WTC11 (cell line): ENCODE results near the gene ATP2B2. TPM values are rescaled to one million over a fixed set of nuclear protein-coding genes. Genes with fewer than 3 reads are reported as not detected.

Experiments used
- ATAC-seq: fragments of 200-7000 bp; cut with Tn5 transposase; 2 replicates; pipeline ENCODE4 v1.10.0; 2021; ENCODE audit warnings: mild to moderate bottlenecking, moderate library complexity
- CTCF ChIA-PET: fragments of 300-600 bp; sonication (Branson Sonifier 250); formaldehyde crosslinking; loops from one replicate; lab custom pipeline; 2021; ENCODE audit warnings: antibody characterized with exemption; lab: Charles Lee
- POLR2A ChIA-PET: fragments of 350-600 bp; sonication (Branson Sonifier 250); formaldehyde crosslinking; loops from one replicate; lab custom pipeline; 2021; ENCODE audit warnings: antibody characterized with exemption; lab: Charles Lee
- DNase-seq: peaks from one replicate; pipeline ENCODE4 v3.0.0; 2021; ENCODE audit warnings: low spot score
- H3K27ac Mint-ChIP-seq: 2 replicates; pipeline ENCODE4 v1.8.0; 2021; ENCODE audit warnings: mixed read lengths
- H3K27me3 Mint-ChIP-seq: 2 replicates; pipeline ENCODE4 v1.8.0; 2021; ENCODE audit warnings: low read depth, mild to moderate bottlenecking, moderate library complexity, mixed read lengths
- H3K36me3 Mint-ChIP-seq: 2 replicates; pipeline ENCODE4 v1.8.0; 2021; ENCODE audit warnings: mixed read lengths
- H3K4me1 Mint-ChIP-seq: 2 replicates; pipeline ENCODE4 v1.8.0; 2022; ENCODE audit warnings: mixed read lengths
- H3K4me3 Mint-ChIP-seq: 2 replicates; pipeline ENCODE4 v1.8.0; 2021; ENCODE audit warnings: mild to moderate bottlenecking, moderate library complexity, mixed read lengths
- H3K9me3 Mint-ChIP-seq: 2 replicates; pipeline ENCODE4 v1.8.0; 2021; ENCODE audit warnings: mixed read lengths
- CREM ChIP-seq: sonication (generic); formaldehyde crosslinking; IDR thresholded peaks from 2 replicates; pipeline ENCODE4 v1.8.1; 2022; ENCODE audit warnings: mild to moderate bottlenecking, missing genetic modification reagents, moderate library complexity
- FOXK1 ChIP-seq: sonication (generic); formaldehyde crosslinking; IDR thresholded peaks from 2 replicates; pipeline ENCODE4 v1.8.0; 2022; ENCODE audit warnings: mild to moderate bottlenecking, moderate library complexity, missing genetic modification reagents
- FOXP1 ChIP-seq: sonication (generic); formaldehyde crosslinking; IDR thresholded peaks from 2 replicates; pipeline ENCODE4 v1.8.0; 2022; ENCODE audit warnings: missing genetic modification reagents, mild to moderate bottlenecking, moderate library complexity, borderline replicate concordance
- GRHL2 ChIP-seq: fragments of 250-450 bp; sonication (Bioruptor Pico); IDR thresholded peaks from 2 replicates; pipeline ENCODE4 v1.8.0; 2022; ENCODE audit warnings: mild to moderate bottlenecking, moderate library complexity; ENCODE audit not compliant: insufficient replicate concordance, severe bottlenecking
- NFE2L1 ChIP-seq: sonication (generic); formaldehyde crosslinking; IDR thresholded peaks from 2 replicates; pipeline ENCODE4 v1.8.1; 2023; ENCODE audit warnings: missing genetic modification reagents
- NR3C1 ChIP-seq: sonication (generic); formaldehyde crosslinking; conservative IDR thresholded peaks from 2 replicates; pipeline ENCODE4 v1.8.1; 2023; ENCODE audit warnings: low read depth, mild to moderate bottlenecking, missing genetic modification reagents
- PRRX2 ChIP-seq: fragments of 250-450 bp; sonication (Bioruptor Pico); IDR thresholded peaks from 2 replicates; pipeline ENCODE4 v1.8.0; 2021; ENCODE audit warnings: mild to moderate bottlenecking
- SMAD3 ChIP-seq: sonication (generic); formaldehyde crosslinking; IDR thresholded peaks from 2 replicates; pipeline ENCODE4 v1.8.0; 2022; ENCODE audit warnings: missing genetic modification reagents, mild to moderate bottlenecking, borderline replicate concordance
- SP1 ChIP-seq: sonication (generic); formaldehyde crosslinking; conservative IDR thresholded peaks from 2 replicates; pipeline ENCODE4 v1.8.1; 2022; ENCODE audit warnings: missing genetic modification reagents
- TEAD1 ChIP-seq: sonication (generic); formaldehyde crosslinking; IDR thresholded peaks from 2 replicates; pipeline ENCODE4 v1.8.0; 2022; ENCODE audit warnings: mild to moderate bottlenecking, missing genetic modification reagents
- TP53 ChIP-seq: sonication (generic); formaldehyde crosslinking; IDR thresholded peaks from 2 replicates; pipeline ENCODE4 v1.8.1; 2023; ENCODE audit warnings: mild to moderate bottlenecking, missing genetic modification reagents
- ZNF138 ChIP-seq: sonication (generic); formaldehyde crosslinking; conservative IDR thresholded peaks from 2 replicates; pipeline ENCODE4 v1.8.1; 2022; ENCODE audit warnings: mild to moderate bottlenecking, moderate library complexity, missing genetic modification reagents
- total RNA-seq: library from RNA; stranded (reverse); gene quantifications from 3 replicates; pipeline ENCODE4 v1.2.3, GENCODE V29; 2021
- TF ChIP-seq, protein P1 (sequence below): sonication (generic); formaldehyde crosslinking; IDR thresholded peaks from 2 replicates; pipeline ENCODE4 v1.8.1; 2023; ENCODE audit warnings: mild to moderate bottlenecking, missing genetic modification reagents, moderate library complexity
- TF ChIP-seq, protein P2 (sequence below): sonication (generic); formaldehyde crosslinking; IDR thresholded peaks from 2 replicates; pipeline ENCODE4 v1.8.0; 2022; ENCODE audit warnings: mild to moderate bottlenecking, missing genetic modification reagents
- TF ChIP-seq, protein P3 (sequence below): sonication (generic); formaldehyde crosslinking; IDR thresholded peaks from 2 replicates; pipeline ENCODE4 v1.8.0; 2022; ENCODE audit warnings: mild to moderate bottlenecking, missing genetic modification reagents
- TF ChIP-seq, protein P4 (sequence below): sonication (generic); formaldehyde crosslinking; IDR thresholded peaks from 2 replicates; pipeline ENCODE4 v1.8.1; 2023; ENCODE audit warnings: mild to moderate bottlenecking, missing genetic modification reagents
- TF ChIP-seq, protein P5 (sequence below): sonication (generic); formaldehyde crosslinking; IDR thresholded peaks from 2 replicates; pipeline ENCODE4 v1.8.0; 2022; ENCODE audit warnings: mild to moderate bottlenecking, missing genetic modification reagents
- TF ChIP-seq, protein P6 (sequence below): fragments of 250-450 bp; sonication (Bioruptor Pico); IDR thresholded peaks from 2 replicates; pipeline ENCODE4 v1.9.0; 2021; ENCODE audit warnings: mild to moderate bottlenecking
- TF ChIP-seq, protein P7 (sequence below): sonication (generic); formaldehyde crosslinking; IDR thresholded peaks from 2 replicates; pipeline ENCODE4 v1.8.1; 2022; ENCODE audit warnings: low read depth, mild to moderate bottlenecking, moderate library complexity, missing genetic modification reagents, borderline replicate concordance
- TF ChIP-seq, protein P8 (sequence below): sonication (generic); formaldehyde crosslinking; IDR thresholded peaks from 2 replicates; pipeline ENCODE4 v1.8.0; 2022; ENCODE audit warnings: mild to moderate bottlenecking, missing genetic modification reagents

Gene ATP2B2
- total RNA-seq, 1 experiment from 2014 or later: 0.48 TPM

DNA sequence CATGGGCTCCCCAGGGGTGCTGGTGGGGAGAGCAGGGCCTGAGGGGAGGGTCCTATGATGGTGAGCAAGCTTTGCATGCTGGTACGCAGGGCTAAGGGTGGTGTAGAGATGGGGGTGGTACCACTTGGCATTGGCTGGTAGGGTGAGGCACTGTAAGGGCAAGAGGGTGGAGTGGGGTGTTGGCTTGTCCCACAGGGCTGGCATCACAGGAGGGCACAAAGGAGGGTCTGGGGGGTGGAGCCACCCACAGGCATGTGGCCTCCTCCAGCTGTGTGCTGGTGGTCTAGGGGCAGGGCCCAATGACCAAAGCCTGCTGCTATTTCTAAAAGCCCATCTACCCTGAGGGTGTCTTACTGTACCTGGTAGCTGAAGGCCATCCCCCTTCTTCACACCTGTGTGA, 119.3 kb downstream of the ATP2B2 start:
- peaks cover 10% of the 10 kb centered on the region; the same call in 1 of the 2 replicates for H3K4me1 Mint-ChIP-seq
- no peak for DNase-seq
- no peak overlapping the region for H3K27ac Mint-ChIP-seq
- H3K27me3 Mint-ChIP-seq: peaks cover 11% of the 10 kb centered on the region
- TF ChIP-seq SMAD3: no peak
- TF ChIP-seq TP53 (CRISPR knock-in tag): no peak
- TF ChIP-seq, protein P1, sequence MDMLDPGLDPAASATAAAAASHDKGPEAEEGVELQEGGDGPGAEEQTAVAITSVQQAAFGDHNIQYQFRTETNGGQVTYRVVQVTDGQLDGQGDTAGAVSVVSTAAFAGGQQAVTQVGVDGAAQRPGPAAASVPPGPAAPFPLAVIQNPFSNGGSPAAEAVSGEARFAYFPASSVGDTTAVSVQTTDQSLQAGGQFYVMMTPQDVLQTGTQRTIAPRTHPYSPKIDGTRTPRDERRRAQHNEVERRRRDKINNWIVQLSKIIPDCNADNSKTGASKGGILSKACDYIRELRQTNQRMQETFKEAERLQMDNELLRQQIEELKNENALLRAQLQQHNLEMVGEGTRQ (CRISPR knock-in tag): no peak
- POLR2A ChIA-PET: no interaction called here
- H3K4me3 Mint-ChIP-seq: no peak overlapping the region
- H3K9me3 Mint-ChIP-seq: peaks cover 50% of the 10 kb centered on the region
- H3K36me3 Mint-ChIP-seq: peaks cover 18% of the 10 kb centered on the region
- ATAC-seq: no peak
- CTCF ChIA-PET: no interaction called here

DNA sequence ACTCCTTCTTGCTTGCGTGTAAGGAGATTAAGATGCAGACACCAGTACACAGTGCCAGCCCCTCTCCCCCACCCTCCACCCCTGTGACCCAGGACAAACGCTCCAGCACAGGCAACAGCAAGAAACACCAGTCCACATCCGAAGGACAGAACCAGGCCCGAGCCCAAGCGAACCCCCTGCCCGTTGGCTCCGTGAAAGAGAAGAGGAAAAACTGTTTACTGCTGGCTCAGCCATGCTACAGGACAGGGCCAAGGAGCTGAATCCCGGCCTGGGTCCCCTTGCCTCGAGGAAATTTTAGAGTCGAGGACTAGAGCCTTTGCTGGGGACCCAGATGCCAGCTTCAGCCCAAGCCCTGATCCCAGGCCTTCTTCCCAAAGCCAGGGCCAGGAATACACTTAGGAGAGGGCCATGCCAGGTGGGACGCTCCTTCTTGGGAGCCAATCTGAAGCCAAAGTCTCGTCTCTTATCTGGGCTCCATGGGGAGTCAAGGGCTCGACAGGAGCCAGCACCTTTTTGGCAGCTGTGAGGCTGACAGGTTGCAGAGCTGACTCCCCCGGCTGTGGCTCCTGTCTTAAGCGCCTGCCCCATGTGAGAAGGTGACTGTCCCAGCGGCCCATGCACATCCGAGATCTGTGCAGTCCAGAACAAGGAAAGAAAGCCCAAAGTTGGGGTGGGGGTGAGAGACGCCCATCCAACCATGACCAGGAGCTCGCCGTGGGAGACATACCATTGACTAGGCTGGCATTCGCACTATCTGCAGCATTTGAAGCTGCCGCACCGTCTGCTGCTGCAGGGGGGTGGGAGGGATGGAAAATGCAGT, 120.6 kb downstream of the ATP2B2 start:
- no peak for TF ChIP-seq NFE2L1 (CRISPR knock-in tag)
- TF ChIP-seq, protein P2, sequence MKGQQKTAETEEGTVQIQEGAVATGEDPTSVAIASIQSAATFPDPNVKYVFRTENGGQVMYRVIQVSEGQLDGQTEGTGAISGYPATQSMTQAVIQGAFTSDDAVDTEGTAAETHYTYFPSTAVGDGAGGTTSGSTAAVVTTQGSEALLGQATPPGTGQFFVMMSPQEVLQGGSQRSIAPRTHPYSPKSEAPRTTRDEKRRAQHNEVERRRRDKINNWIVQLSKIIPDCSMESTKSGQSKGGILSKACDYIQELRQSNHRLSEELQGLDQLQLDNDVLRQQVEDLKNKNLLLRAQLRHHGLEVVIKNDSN: no peak
- TF ChIP-seq GRHL2 (CRISPR knock-in tag): no peak
- no peak for TF ChIP-seq ZNF138 (CRISPR knock-in tag)
- TF ChIP-seq, protein P3, sequence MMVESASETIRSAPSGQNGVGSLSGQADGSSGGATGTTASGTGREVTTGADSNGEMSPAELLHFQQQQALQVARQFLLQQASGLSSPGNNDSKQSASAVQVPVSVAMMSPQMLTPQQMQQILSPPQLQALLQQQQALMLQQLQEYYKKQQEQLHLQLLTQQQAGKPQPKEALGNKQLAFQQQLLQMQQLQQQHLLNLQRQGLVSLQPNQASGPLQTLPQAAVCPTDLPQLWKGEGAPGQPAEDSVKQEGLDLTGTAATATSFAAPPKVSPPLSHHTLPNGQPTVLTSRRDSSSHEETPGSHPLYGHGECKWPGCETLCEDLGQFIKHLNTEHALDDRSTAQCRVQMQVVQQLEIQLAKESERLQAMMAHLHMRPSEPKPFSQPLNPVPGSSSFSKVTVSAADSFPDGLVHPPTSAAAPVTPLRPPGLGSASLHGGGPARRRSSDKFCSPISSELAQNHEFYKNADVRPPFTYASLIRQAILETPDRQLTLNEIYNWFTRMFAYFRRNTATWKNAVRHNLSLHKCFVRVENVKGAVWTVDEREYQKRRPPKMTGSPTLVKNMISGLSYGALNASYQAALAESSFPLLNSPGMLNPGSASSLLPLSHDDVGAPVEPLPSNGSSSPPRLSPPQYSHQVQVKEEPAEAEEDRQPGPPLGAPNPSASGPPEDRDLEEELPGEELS: no peak
- TF ChIP-seq PRRX2 (CRISPR knock-in tag): no peak
- TF ChIP-seq SP1 (CRISPR knock-in tag): no peak
- TF ChIP-seq TEAD1 (CRISPR knock-in tag): no peak

DNA sequence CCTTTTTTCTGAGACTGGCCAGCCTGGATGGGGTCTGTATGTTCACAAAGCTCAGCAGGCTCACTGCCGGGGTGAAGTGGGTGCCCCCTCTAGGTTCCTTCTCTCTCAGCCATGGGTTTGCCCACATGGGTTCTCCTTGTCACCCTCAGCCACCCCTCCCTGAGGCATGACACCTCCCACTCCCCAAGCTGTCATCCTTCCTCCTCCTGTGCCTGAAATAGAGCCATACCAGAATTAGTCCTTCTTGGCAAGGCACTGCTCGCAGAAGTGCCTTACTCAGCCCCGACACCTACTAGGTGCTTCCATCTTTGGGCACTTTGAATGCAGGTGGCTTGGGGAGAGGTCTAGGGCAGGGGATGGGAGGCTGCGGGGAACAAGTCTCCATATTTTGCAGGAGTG, 121.5 kb downstream of the ATP2B2 start:
- peaks cover 11% of the 10 kb centered on the region for H3K27me3 Mint-ChIP-seq
- H3K9me3 Mint-ChIP-seq: peaks cover 38% of the 10 kb centered on the region
- POLR2A ChIA-PET: no interaction called here
- no peak overlapping the region for H3K4me3 Mint-ChIP-seq
- H3K27ac Mint-ChIP-seq: no peak overlapping the region
- no peak for ATAC-seq
- CTCF ChIA-PET: no interaction called here
- H3K4me1 Mint-ChIP-seq: peaks cover 16% of the 10 kb centered on the region; the same call in 1 of the 2 replicates
- peaks cover 14% of the 10 kb centered on the region for H3K36me3 Mint-ChIP-seq
- no peak for DNase-seq
- TF ChIP-seq SMAD3 (no peak), CREM (CRISPR knock-in tag) (no peak), FOXP1 (CRISPR knock-in tag) (no peak), NFE2L1 (CRISPR knock-in tag) (no peak), NR3C1 (no peak), FOXK1 (CRISPR knock-in tag) (no peak)
- TF ChIP-seq, protein P4, sequence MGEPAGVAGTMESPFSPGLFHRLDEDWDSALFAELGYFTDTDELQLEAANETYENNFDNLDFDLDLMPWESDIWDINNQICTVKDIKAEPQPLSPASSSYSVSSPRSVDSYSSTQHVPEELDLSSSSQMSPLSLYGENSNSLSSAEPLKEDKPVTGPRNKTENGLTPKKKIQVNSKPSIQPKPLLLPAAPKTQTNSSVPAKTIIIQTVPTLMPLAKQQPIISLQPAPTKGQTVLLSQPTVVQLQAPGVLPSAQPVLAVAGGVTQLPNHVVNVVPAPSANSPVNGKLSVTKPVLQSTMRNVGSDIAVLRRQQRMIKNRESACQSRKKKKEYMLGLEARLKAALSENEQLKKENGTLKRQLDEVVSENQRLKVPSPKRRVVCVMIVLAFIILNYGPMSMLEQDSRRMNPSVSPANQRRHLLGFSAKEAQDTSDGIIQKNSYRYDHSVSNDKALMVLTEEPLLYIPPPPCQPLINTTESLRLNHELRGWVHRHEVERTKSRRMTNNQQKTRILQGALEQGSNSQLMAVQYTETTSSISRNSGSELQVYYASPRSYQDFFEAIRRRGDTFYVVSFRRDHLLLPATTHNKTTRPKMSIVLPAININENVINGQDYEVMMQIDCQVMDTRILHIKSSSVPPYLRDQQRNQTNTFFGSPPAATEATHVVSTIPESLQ (CRISPR knock-in tag): no peak
- TF ChIP-seq, protein P5, sequence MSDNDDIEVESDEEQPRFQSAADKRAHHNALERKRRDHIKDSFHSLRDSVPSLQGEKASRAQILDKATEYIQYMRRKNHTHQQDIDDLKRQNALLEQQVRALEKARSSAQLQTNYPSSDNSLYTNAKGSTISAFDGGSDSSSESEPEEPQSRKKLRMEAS (CRISPR knock-in tag): no peak
- TF ChIP-seq, protein P6, sequence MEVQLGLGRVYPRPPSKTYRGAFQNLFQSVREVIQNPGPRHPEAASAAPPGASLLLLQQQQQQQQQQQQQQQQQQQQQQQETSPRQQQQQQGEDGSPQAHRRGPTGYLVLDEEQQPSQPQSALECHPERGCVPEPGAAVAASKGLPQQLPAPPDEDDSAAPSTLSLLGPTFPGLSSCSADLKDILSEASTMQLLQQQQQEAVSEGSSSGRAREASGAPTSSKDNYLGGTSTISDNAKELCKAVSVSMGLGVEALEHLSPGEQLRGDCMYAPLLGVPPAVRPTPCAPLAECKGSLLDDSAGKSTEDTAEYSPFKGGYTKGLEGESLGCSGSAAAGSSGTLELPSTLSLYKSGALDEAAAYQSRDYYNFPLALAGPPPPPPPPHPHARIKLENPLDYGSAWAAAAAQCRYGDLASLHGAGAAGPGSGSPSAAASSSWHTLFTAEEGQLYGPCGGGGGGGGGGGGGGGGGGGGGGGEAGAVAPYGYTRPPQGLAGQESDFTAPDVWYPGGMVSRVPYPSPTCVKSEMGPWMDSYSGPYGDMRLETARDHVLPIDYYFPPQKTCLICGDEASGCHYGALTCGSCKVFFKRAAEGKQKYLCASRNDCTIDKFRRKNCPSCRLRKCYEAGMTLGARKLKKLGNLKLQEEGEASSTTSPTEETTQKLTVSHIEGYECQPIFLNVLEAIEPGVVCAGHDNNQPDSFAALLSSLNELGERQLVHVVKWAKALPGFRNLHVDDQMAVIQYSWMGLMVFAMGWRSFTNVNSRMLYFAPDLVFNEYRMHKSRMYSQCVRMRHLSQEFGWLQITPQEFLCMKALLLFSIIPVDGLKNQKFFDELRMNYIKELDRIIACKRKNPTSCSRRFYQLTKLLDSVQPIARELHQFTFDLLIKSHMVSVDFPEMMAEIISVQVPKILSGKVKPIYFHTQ (CRISPR knock-in tag): no peak
- TF ChIP-seq, protein P7, sequence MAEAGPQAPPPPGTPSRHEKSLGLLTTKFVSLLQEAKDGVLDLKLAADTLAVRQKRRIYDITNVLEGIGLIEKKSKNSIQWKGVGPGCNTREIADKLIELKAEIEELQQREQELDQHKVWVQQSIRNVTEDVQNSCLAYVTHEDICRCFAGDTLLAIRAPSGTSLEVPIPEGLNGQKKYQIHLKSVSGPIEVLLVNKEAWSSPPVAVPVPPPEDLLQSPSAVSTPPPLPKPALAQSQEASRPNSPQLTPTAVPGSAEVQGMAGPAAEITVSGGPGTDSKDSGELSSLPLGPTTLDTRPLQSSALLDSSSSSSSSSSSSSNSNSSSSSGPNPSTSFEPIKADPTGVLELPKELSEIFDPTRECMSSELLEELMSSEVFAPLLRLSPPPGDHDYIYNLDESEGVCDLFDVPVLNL (CRISPR knock-in tag): no peak
- TF ChIP-seq, protein P8, sequence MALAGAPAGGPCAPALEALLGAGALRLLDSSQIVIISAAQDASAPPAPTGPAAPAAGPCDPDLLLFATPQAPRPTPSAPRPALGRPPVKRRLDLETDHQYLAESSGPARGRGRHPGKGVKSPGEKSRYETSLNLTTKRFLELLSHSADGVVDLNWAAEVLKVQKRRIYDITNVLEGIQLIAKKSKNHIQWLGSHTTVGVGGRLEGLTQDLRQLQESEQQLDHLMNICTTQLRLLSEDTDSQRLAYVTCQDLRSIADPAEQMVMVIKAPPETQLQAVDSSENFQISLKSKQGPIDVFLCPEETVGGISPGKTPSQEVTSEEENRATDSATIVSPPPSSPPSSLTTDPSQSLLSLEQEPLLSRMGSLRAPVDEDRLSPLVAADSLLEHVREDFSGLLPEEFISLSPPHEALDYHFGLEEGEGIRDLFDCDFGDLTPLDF (CRISPR knock-in tag): no peak

More for the DNA sequence above, 120.6 kb downstream of the ATP2B2 start:
- H3K9me3 Mint-ChIP-seq: peaks cover 45% of the 10 kb centered on the region
- DNase-seq (no peak), ATAC-seq (no peak)
- no peak overlapping the region for H3K4me3 Mint-ChIP-seq
- peaks cover 10% of the 10 kb centered on the region; the same call in 1 of the 2 replicates for H3K4me1 Mint-ChIP-seq
- H3K27me3 Mint-ChIP-seq: peaks cover 11% of the 10 kb centered on the region
- H3K36me3 Mint-ChIP-seq: peaks cover 18% of the 10 kb centered on the region
- ChIA-PET CTCF (no interaction called here), POLR2A (no interaction called here)
- no peak overlapping the region for H3K27ac Mint-ChIP-seq
